GM12878 (cell line): Measurements from ENCODE around the gene FNDC8. TPM values are rescaled to one million over a fixed set of nuclear protein-coding genes. Genes with fewer than 3 reads are reported as not detected.
"Not testable (repeated sequence)": the region's sequence is repeated elsewhere in the genome, so short reads cannot be mapped to it uniquely, and the experiment has no call there.

Experiments used
- ATAC-seq: fragments of 200-7000 bp; cut with Tn5 transposase; 3 replicates; pipeline ENCODE4 v1.9.1; 2020; ENCODE audit warnings: mild to moderate bottlenecking, moderate library complexity
- BruUV-seq: library from RNA; stranded (reverse); fragments of 400-500 nt; replicated peaks from 2 replicates; lab custom pipeline; 2021; lab: Mats Ljungman, UMichigan
- CTCF ChIA-PET: fragments of 300-600 bp; sonication (Branson Sonifier 250); formaldehyde crosslinking; extraction: SDS; loops from one replicate; lab custom pipeline; 2021; ENCODE audit warnings: inconsistent platforms; lab: Yijun Ruan, JAX
- POLR2A ChIA-PET: fragments of 350-600 bp; formaldehyde crosslinking; extraction: SDS; loops from one replicate; lab custom pipeline; 2021; ENCODE audit warnings: inconsistent platforms; lab: Charles Lee
- RAD21 ChIA-PET: fragments of 300-600 bp; sonication (Branson Sonifier 250); formaldehyde crosslinking; loops from one replicate; lab custom pipeline; 2023; ENCODE audit warnings: antibody characterized with exemption; ENCODE audit not compliant: unreplicated experiment; lab: Charles Lee
- SMC1A ChIA-PET: fragments of 300-600 bp; sonication (Branson Sonifier 250); formaldehyde crosslinking; loops from one replicate; lab custom pipeline; 2023; ENCODE audit not compliant: unreplicated experiment, uncharacterized antibody; lab: Charles Lee
- DNase-seq: peaks from one replicate; pipeline ENCODE4 v3.0.0-alpha.2; 2011; ENCODE audit warnings: low read depth, low spot score
- FAIRE-seq: peaks from 3 replicates; lab custom pipeline; 2011; peaks lifted over from hg19 to GRCh38; lab: Jason Lieb, UNC
- H2AFZ ChIP-seq: 2 replicates; pipeline ENCODE4 v1.6.0; 2011; ENCODE audit warnings: low read depth, low read length, control low read depth; ENCODE audit not compliant: control insufficient read depth
- H3K27ac ChIP-seq: 2 replicates; pipeline ENCODE4 v1.5.1; 2011; ENCODE audit warnings: control low read depth; ENCODE audit not compliant: control insufficient read depth, insufficient read depth
- H3K27me3 ChIP-seq, 2 experiments: replicated peaks in 1 of 2; 2 replicates each; pipeline versions ENCODE4 v1.6.0 to v1.6.1; 2011; ENCODE audit warnings: low read length in 1 of 2; ENCODE audit not compliant: control insufficient read depth in 2 of 2, insufficient read depth in 2 of 2
- H3K36me3 ChIP-seq, 2 experiments: 2 replicates each; pipeline ENCODE4 v1.5.1; 2011; ENCODE audit warnings: low read length in 1 of 2; ENCODE audit not compliant: control insufficient read depth in 2 of 2, insufficient read depth in 2 of 2
- H3K4me1 ChIP-seq: 2 replicates; pipeline ENCODE4 v1.6.1; 2011; ENCODE audit warnings: mild to moderate bottlenecking, low read length, moderate library complexity, mixed read lengths; ENCODE audit not compliant: control insufficient read depth, insufficient read depth
- H3K4me2 ChIP-seq: 2 replicates; pipeline ENCODE4 v1.6.0; 2011; ENCODE audit warnings: control low read depth; ENCODE audit not compliant: control insufficient read depth, insufficient read depth
- H3K4me3 ChIP-seq: fragments of 200-600 bp; sonication (generic); 2 replicates; pipeline ENCODE4 v1.5.1; 2016
- H3K79me2 ChIP-seq: 2 replicates; pipeline ENCODE4 v1.6.0; 2011; ENCODE audit warnings: low read length; ENCODE audit not compliant: control insufficient read depth, insufficient read depth
- H3K9ac ChIP-seq: 2 replicates; pipeline ENCODE4 v1.8.0; 2011; ENCODE audit warnings: low read length, control low read depth, mixed read lengths; ENCODE audit not compliant: control insufficient read depth, insufficient read depth
- H3K9me3 ChIP-seq: replicated peaks from 3 replicates; pipeline ENCODE4 v1.5.1; 2011; ENCODE audit warnings: mild to moderate bottlenecking, low read length; ENCODE audit not compliant: control insufficient read depth, insufficient read depth
- H4K20me1 ChIP-seq: 2 replicates; pipeline ENCODE4 v1.6.0; 2011; ENCODE audit not compliant: control insufficient read depth, insufficient read depth
- CBX5 ChIP-seq: sonication (generic); IDR thresholded peaks from 2 replicates; pipeline ENCODE4 v1.6.1; 2016; ENCODE audit warnings: low read depth, moderate library complexity, mild to moderate bottlenecking, inconsistent platforms
- MTA3 ChIP-seq: IDR thresholded peaks from 2 replicates; pipeline ENCODE4 v1.6.1; 2012; ENCODE audit warnings: low read length, inconsistent platforms, borderline replicate concordance
- TAF1 ChIP-seq: IDR thresholded peaks from 2 replicates; pipeline ENCODE4 v1.6.1; 2011; ENCODE audit warnings: mild to moderate bottlenecking, low read depth, low read length, borderline replicate concordance
- WGBS: methylation state at CpG from one replicate; pipeline ENCODE4 v1.1.6; 2016; ENCODE audit warnings: low lambda C conversion rate; ENCODE audit not compliant: insufficient replicate concordance, insufficient coverage; ENCODE audit errors: missing lambda C conversion rate; 5-methylcytosine and 5-hydroxymethylcytosine counted together
- in situ Hi-C: fragments of 300-500 bp; cut with MboI; formaldehyde crosslinking; loops from 9 replicates; pipeline ENCODE4 v1.14.3; 2018; ENCODE audit warnings: mixed read lengths
- intact Hi-C: fragments of 100-400 bp; cut with micrococcal nuclease; formaldehyde crosslinking; loops from one replicate; pipeline ENCODE4 v1.14.2; 2022; ENCODE audit not compliant: unreplicated experiment
- polyA plus RNA-seq, 11 experiments: library from polyadenylated mRNA; depleted of rRNA in 4 of 11; unstranded in 6 of 11; stranded (reverse) in 5 of 11; fragments of >200 nt; fragmentation: Nextera tagmentation in 4 of 11; fragmentation: Illumina TruSeq in 1 of 11; extraction: Ambion mirVana in 4 of 11; extraction: Trizol in 1 of 11; gene quantifications; 1 replicate in 1 of 11; 2 replicates in 10 of 11; pipeline versions ENCODE4 v1.2.1 to v1.2.3, GENCODE V29; 2011 to 2016; ENCODE audit warnings: inconsistent platforms in 2 of 11, missing spikeins in 2 of 11, low read depth in 1 of 11
- small RNA-seq: library from RNA; depleted of rRNA; stranded (forward); fragments of <200 nt; gene quantifications from one replicate; pipeline ENCODE3, GENCODE V24; 2014
- total RNA-seq, 4 experiments: library from RNA; depleted of rRNA in 3 of 4; stranded (reverse); fragments of >200 nt in 3 of 4; fragmentation: Illumina TruSeq in 1 of 4; extraction: Trizol in 1 of 4; gene quantifications; 2 replicates each; pipeline versions ENCODE4 v1.2.1 to v1.2.3, GENCODE V29; 2013 to 2021

Gene FNDC8
- total and polyA plus RNA-seq, 10 of the 15 experiments (the other 5 are each of a cell fraction or from before 2014, with no cell fraction given): 0.06 to 0.15 (median 0.11) TPM; not detected in 7

GRCh38 chr17:35176897-35177296 lies 55.5 kb downstream of the FNDC8 start:
- intact Hi-C loops: no loop called here

GRCh38 chr17:35179379-35179778 lies 58.0 kb downstream of the FNDC8 start:
- H3K27me3 ChIP-seq, ATAC-seq, DNase-seq, H3K36me3 ChIP-seq, H2AFZ ChIP-seq, H3K4me3 ChIP-seq, BruUV-seq, FAIRE-seq, H3K27ac ChIP-seq, H3K4me2 ChIP-seq, H3K4me1 ChIP-seq, H4K20me1 ChIP-seq, in situ Hi-C loops, H3K9me3 ChIP-seq, CTCF ChIA-PET, RAD21 ChIA-PET, POLR2A ChIA-PET, intact Hi-C loops, SMC1A ChIA-PET, H3K79me2 ChIP-seq, H3K9ac ChIP-seq: not testable (repeated sequence)
- 73% methylated on average over 5 of the region's 5 CpGs for WGBS

More at GRCh38 chr17:35176897-35177296, 55.5 kb downstream of the FNDC8 start:
- no peaks in the 10 kb centered on the region for H4K20me1 ChIP-seq
- 25% methylated on average over 8 of the region's 8 CpGs for WGBS
- H3K9ac ChIP-seq: no peak overlapping the region
- no peak overlapping the region for H2AFZ ChIP-seq
- no peaks in the 10 kb centered on the region for H3K79me2 ChIP-seq
- DNase-seq (no peak), FAIRE-seq (no peak), ATAC-seq (no peak)
- ChIA-PET SMC1A (no interaction called here), RAD21 (interaction anchor here (0.5 kb wide), 1 partner anchor 166 kb away, joined by 4 read pairs; no protein-coding TSS in a partner anchor), POLR2A (no interaction called here), CTCF (no interaction called here)
- in situ Hi-C loops: no loop called here
- no peak overlapping the region for H3K4me2 ChIP-seq
- no peaks in the 10 kb centered on the region for H3K9me3 ChIP-seq
- no peak for TF ChIP-seq MTA3
- no peak for TF ChIP-seq CBX5
- no peak for TF ChIP-seq TAF1
- H3K4me1 ChIP-seq: no peaks in the 10 kb centered on the region
- no peak overlapping the region for H3K27ac ChIP-seq
- BruUV-seq: no TSS peak
- H3K27me3 ChIP-seq: no peaks in the 10 kb centered on the region
- no peak overlapping the region for H3K4me3 ChIP-seq
- H3K36me3 ChIP-seq: no peaks in the 10 kb centered on the region

Small RNA genes within 50 kb of the gene (small RNA-seq; reads per million reads assigned to genes)
- gene AC004223.1 (not detected), gene RNU6-840P (not detected)

Other genes with a start within 250 kb of the FNDC8 start
Only the 7 nearest of the 9 such genes appear.
- gene LIG3, start 141.1 kb upstream of the FNDC8 start, total RNA-seq (2014; rRNA removed): 33.8 and 38.1 TPM in 2 replicates
- 30.2 and 30.6 TPM in 2 replicates for gene LIG3, start 141.1 kb upstream of the FNDC8 start, total RNA-seq (2014; rRNA removed; fragmentation: Illumina TruSeq; extraction: Trizol)
- gene LIG3, start 141.1 kb upstream of the FNDC8 start, total RNA-seq (2021): 37.6 and 38.7 TPM in 2 replicates
- 37.4 and 41.7 TPM in 2 replicates for gene LIG3, start 141.1 kb upstream of the FNDC8 start, polyA plus RNA-seq (2011; rRNA removed)
- gene LIG3, start 141.1 kb upstream of the FNDC8 start, polyA plus RNA-seq (2014; fragmentation: Illumina TruSeq; extraction: Trizol): 31.3 and 36.2 TPM in 2 replicates
- 1 to 10 TPM; 6.5 to 6.6 TPM for gene LIG3, start 141.1 kb upstream of the FNDC8 start, polyA plus RNA-seq (2014; fragmentation: Nextera tagmentation; extraction: Ambion mirVana)
- 37.1 and 45.4 TPM in 2 replicates for gene LIG3, start 141.1 kb upstream of the FNDC8 start, polyA plus RNA-seq (2014; rRNA removed)
- 10 to 100 TPM; 24.3 to 26.3 TPM for gene LIG3, start 141.1 kb upstream of the FNDC8 start, polyA plus RNA-seq (2016; fragmentation: Nextera tagmentation; extraction: Ambion mirVana)
- 28.6 and 31.4 TPM in 2 replicates for gene RFFL, start 57.9 kb upstream of the FNDC8 start, total RNA-seq (2014; rRNA removed)
- gene RFFL, start 57.9 kb upstream of the FNDC8 start, total RNA-seq (2014; rRNA removed; fragmentation: Illumina TruSeq; extraction: Trizol): 25.4 and 26.1 TPM in 2 replicates
- gene RFFL, start 57.9 kb upstream of the FNDC8 start, total RNA-seq (2021): 37.4 and 38.3 TPM in 2 replicates
- gene RFFL, start 57.9 kb upstream of the FNDC8 start, polyA plus RNA-seq (2011; rRNA removed): 51.1 and 56.1 TPM in 2 replicates
- gene RFFL, start 57.9 kb upstream of the FNDC8 start, polyA plus RNA-seq (2014; fragmentation: Illumina TruSeq; extraction: Trizol): 25.3 and 27.0 TPM in 2 replicates
- 1 to 10 TPM; 4.7 to 6.7 TPM for gene RFFL, start 57.9 kb upstream of the FNDC8 start, polyA plus RNA-seq (2014; fragmentation: Nextera tagmentation; extraction: Ambion mirVana)
- 24.5 and 26.4 TPM in 2 replicates for gene RFFL, start 57.9 kb upstream of the FNDC8 start, polyA plus RNA-seq (2014; rRNA removed)
- 10 to 100 TPM; 26.7 to 31.0 TPM for gene RFFL, start 57.9 kb upstream of the FNDC8 start, polyA plus RNA-seq (2016; fragmentation: Nextera tagmentation; extraction: Ambion mirVana)
- 12.0 and 12.3 TPM in 2 replicates for gene RAD51D, start 1.8 kb upstream of the FNDC8 start, total RNA-seq (2014; rRNA removed)
- gene RAD51D, start 1.8 kb upstream of the FNDC8 start, total RNA-seq (2014; rRNA removed; fragmentation: Illumina TruSeq; extraction: Trizol): 10.0 and 11.5 TPM in 2 replicates
- 22.1 and 26.0 TPM in 2 replicates for gene RAD51D, start 1.8 kb upstream of the FNDC8 start, total RNA-seq (2021)
- gene RAD51D, start 1.8 kb upstream of the FNDC8 start, polyA plus RNA-seq (2011; rRNA removed): 13.0 and 14.7 TPM in 2 replicates
- gene RAD51D, start 1.8 kb upstream of the FNDC8 start, polyA plus RNA-seq (2014; fragmentation: Illumina TruSeq; extraction: Trizol): 7.0 and 11.8 TPM in 2 replicates
- gene RAD51D, start 1.8 kb upstream of the FNDC8 start, polyA plus RNA-seq (2014; fragmentation: Nextera tagmentation; extraction: Ambion mirVana): 1 to 10 TPM; 2.6 to 4.9 TPM
- gene RAD51D, start 1.8 kb upstream of the FNDC8 start, polyA plus RNA-seq (2014; rRNA removed): 16.7 and 21.2 TPM in 2 replicates
- gene RAD51D, start 1.8 kb upstream of the FNDC8 start, polyA plus RNA-seq (2016; fragmentation: Nextera tagmentation; extraction: Ambion mirVana): 10 to 100 TPM; 24.2 to 29.3 TPM
- gene NLE1, start 20.7 kb downstream of the FNDC8 start, total RNA-seq (2014; rRNA removed): 30.6 and 33.0 TPM in 2 replicates
- 17.9 and 18.3 TPM in 2 replicates for gene NLE1, start 20.7 kb downstream of the FNDC8 start, total RNA-seq (2014; rRNA removed; fragmentation: Illumina TruSeq; extraction: Trizol)
- gene NLE1, start 20.7 kb downstream of the FNDC8 start, total RNA-seq (2021): 33.5 and 39.1 TPM in 2 replicates
- gene NLE1, start 20.7 kb downstream of the FNDC8 start, polyA plus RNA-seq (2011; rRNA removed): 9.8 and 17.3 TPM in 2 replicates
- gene NLE1, start 20.7 kb downstream of the FNDC8 start, polyA plus RNA-seq (2014; fragmentation: Illumina TruSeq; extraction: Trizol): 8.0 and 13.6 TPM in 2 replicates
- gene NLE1, start 20.7 kb downstream of the FNDC8 start, polyA plus RNA-seq (2014; fragmentation: Nextera tagmentation; extraction: Ambion mirVana): 1 to 10 TPM; 2.4 to 5.5 TPM
- 27.2 and 33.3 TPM in 2 replicates for gene NLE1, start 20.7 kb downstream of the FNDC8 start, polyA plus RNA-seq (2014; rRNA removed)
- gene NLE1, start 20.7 kb downstream of the FNDC8 start, polyA plus RNA-seq (2016; fragmentation: Nextera tagmentation; extraction: Ambion mirVana): 10 to 100 TPM; 17.2 to 17.9 TPM
- not detected in 2 replicates for gene UNC45B, start 26.2 kb downstream of the FNDC8 start, total RNA-seq (2014; rRNA removed)
- gene UNC45B, start 26.2 kb downstream of the FNDC8 start, total RNA-seq (2014; rRNA removed; fragmentation: Illumina TruSeq; extraction: Trizol): not detected in 2 replicates
- not detected in 2 replicates for gene UNC45B, start 26.2 kb downstream of the FNDC8 start, total RNA-seq (2021)
- gene UNC45B, start 26.2 kb downstream of the FNDC8 start, polyA plus RNA-seq (2011; rRNA removed): not detected in 2 replicates
- gene UNC45B, start 26.2 kb downstream of the FNDC8 start, polyA plus RNA-seq (2014; fragmentation: Illumina TruSeq; extraction: Trizol): not detected in 2 replicates
- not detected for gene UNC45B, start 26.2 kb downstream of the FNDC8 start, polyA plus RNA-seq (2014; fragmentation: Nextera tagmentation; extraction: Ambion mirVana)
- gene UNC45B, start 26.2 kb downstream of the FNDC8 start, polyA plus RNA-seq (2014; rRNA removed): not detected in 2 replicates
- gene UNC45B, start 26.2 kb downstream of the FNDC8 start, polyA plus RNA-seq (2016; fragmentation: Nextera tagmentation; extraction: Ambion mirVana): under 1 TPM in 1 of 2 experiments, not detected in 1; 0.03 TPM
- not detected in 2 replicates for gene SLC35G3, start 72.8 kb downstream of the FNDC8 start, total RNA-seq (2014; rRNA removed)
- not detected in 2 replicates for gene SLC35G3, start 72.8 kb downstream of the FNDC8 start, total RNA-seq (2014; rRNA removed; fragmentation: Illumina TruSeq; extraction: Trizol)
- not detected in 2 replicates for gene SLC35G3, start 72.8 kb downstream of the FNDC8 start, total RNA-seq (2021)
- not detected in 2 replicates for gene SLC35G3, start 72.8 kb downstream of the FNDC8 start, polyA plus RNA-seq (2011; rRNA removed)
- gene SLC35G3, start 72.8 kb downstream of the FNDC8 start, polyA plus RNA-seq (2014; fragmentation: Illumina TruSeq; extraction: Trizol): not detected in 2 replicates
- not detected for gene SLC35G3, start 72.8 kb downstream of the FNDC8 start, polyA plus RNA-seq (2014; fragmentation: Nextera tagmentation; extraction: Ambion mirVana)
- not detected in 2 replicates for gene SLC35G3, start 72.8 kb downstream of the FNDC8 start, polyA plus RNA-seq (2014; rRNA removed)
- not detected for gene SLC35G3, start 72.8 kb downstream of the FNDC8 start, polyA plus RNA-seq (2016; fragmentation: Nextera tagmentation; extraction: Ambion mirVana)
- 1.2 and 1.5 TPM in 2 replicates for gene SLFN5, start 121.5 kb downstream of the FNDC8 start, total RNA-seq (2014; rRNA removed)
- gene SLFN5, start 121.5 kb downstream of the FNDC8 start, total RNA-seq (2014; rRNA removed; fragmentation: Illumina TruSeq; extraction: Trizol): 1.1 and 1.3 TPM in 2 replicates
- 2.1 and 2.2 TPM in 2 replicates for gene SLFN5, start 121.5 kb downstream of the FNDC8 start, total RNA-seq (2021)
- 1.7 and 2.2 TPM in 2 replicates for gene SLFN5, start 121.5 kb downstream of the FNDC8 start, polyA plus RNA-seq (2011; rRNA removed)
- 1.3 and 1.6 TPM in 2 replicates for gene SLFN5, start 121.5 kb downstream of the FNDC8 start, polyA plus RNA-seq (2014; fragmentation: Illumina TruSeq; extraction: Trizol)
- under 1 TPM; 0.19 to 0.58 TPM for gene SLFN5, start 121.5 kb downstream of the FNDC8 start, polyA plus RNA-seq (2014; fragmentation: Nextera tagmentation; extraction: Ambion mirVana)
- 0.96 and 1.1 TPM in 2 replicates for gene SLFN5, start 121.5 kb downstream of the FNDC8 start, polyA plus RNA-seq (2014; rRNA removed)
- 1 to 10 TPM; 1.4 to 1.8 TPM for gene SLFN5, start 121.5 kb downstream of the FNDC8 start, polyA plus RNA-seq (2016; fragmentation: Nextera tagmentation; extraction: Ambion mirVana)